Measurements from ENCODE around the gene ENAH. TPM values are rescaled to one million over a fixed set of nuclear protein-coding genes. Genes with fewer than 3 reads are reported as not detected.

Gene ENAH
- total RNA-seq, 6 experiments from 2014 or later: 9.0 to 33.2 (median 20.8) TPM

GRCh38 chr1:225572422-225572821 lies 80.5 kb downstream of the ENAH start:
- no peaks in the 10 kb centered on the region for H3K4me1 ChIP-seq
- peak in 1 of 4 donors; percentile 8 for TF ChIP-seq CTCF (IDR thresholded peaks at IDR 0.05)
- TF ChIP-seq POLR2A (IDR thresholded peaks at IDR 0.05): no peak
- intact Hi-C loops (cut with DNase I): no loop called here
- ATAC-seq: no peak
- DNase-seq: no peak
- H3K27ac ChIP-seq: no peak overlapping the region
- no peaks in the 10 kb centered on the region for H3K9me3 ChIP-seq
- WGBS (ENCODE audit: insufficient coverage, low coverage, low lambda C conversion rate, missing lambda C conversion rate): 66% methylated on average over 3 of the region's 3 CpGs
- no peaks in the 10 kb centered on the region for H3K36me3 ChIP-seq
- H3K27me3 ChIP-seq: no peaks in the 10 kb centered on the region
- no peak overlapping the region for H3K4me3 ChIP-seq

DNA sequence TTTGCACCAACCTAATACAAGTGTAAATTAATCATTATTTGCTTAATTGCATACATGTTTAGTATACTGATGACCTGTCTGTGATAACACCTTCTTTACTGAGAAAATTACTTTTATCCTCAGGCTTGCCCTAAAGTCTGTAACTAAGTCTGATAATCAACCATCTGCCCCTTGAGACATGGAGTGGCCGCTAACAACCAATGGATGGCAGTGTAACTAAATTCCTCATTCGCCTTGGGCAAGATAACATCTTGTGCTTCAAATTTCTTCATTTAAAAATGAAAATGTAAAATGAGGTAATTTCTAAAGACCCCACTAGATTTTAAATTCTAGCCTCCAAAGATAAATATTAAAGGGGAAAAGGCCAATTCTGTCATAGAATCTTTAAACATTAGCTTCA lies 85.1 kb downstream of the ENAH start:
- H3K9me3 ChIP-seq: no peaks in the 10 kb centered on the region
- TF ChIP-seq POLR2A (IDR thresholded peaks at IDR 0.05) (no peak), CTCF (IDR thresholded peaks at IDR 0.05) (peak in 1 of 4 donors; percentile 20)
- 81% methylated on average over 2 of the region's 2 CpGs for WGBS (ENCODE audit: insufficient coverage, low coverage, low lambda C conversion rate, missing lambda C conversion rate)
- ATAC-seq (no peak), DNase-seq (no peak)
- H3K27ac ChIP-seq: no peak overlapping the region
- no peaks in the 10 kb centered on the region for H3K27me3 ChIP-seq
- H3K4me3 ChIP-seq: no peak overlapping the region
- H3K4me1 ChIP-seq: no peaks in the 10 kb centered on the region
- intact Hi-C loops (cut with DNase I): loop anchor here in 1 of 2 donors (10.0 kb wide), 1 partner anchor 207 kb away; the partner anchor contains the start of gene SRP9
- no peaks in the 10 kb centered on the region for H3K36me3 ChIP-seq

DNA sequence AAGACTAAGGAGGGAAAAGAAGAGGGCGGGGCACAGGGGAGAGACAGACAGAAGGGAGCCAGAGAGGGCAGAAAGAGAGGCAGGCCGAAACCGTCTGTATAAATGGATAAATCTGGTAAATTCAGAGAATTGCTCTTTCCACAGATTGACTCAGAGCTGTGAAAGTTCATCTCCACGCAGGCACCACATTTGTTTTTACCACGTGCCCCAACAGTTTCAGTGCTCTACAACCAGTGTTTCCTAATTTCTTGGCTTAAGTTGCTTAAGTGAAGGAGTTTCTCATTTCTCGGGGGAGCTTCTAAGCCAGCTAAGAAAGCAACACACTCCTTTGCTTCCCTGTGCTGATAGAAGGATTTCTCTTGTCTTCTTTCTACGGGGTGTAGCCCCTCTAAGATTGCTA lies 87.1 kb downstream of the ENAH start:
- TF ChIP-seq POLR2A (IDR thresholded peaks at IDR 0.05): no peak
- TF ChIP-seq CTCF (IDR thresholded peaks at IDR 0.05): no peak
- intact Hi-C loops (cut with DNase I): loop anchor here in 1 of 2 donors (10.0 kb wide), 1 partner anchor 209 kb away; the partner anchor contains the start of gene SRP9
- H3K27me3 ChIP-seq: no peaks in the 10 kb centered on the region
- no peak overlapping the region for H3K4me3 ChIP-seq
- ATAC-seq: no peak
- H3K27ac ChIP-seq: no peak overlapping the region
- no peak for DNase-seq
- no peaks in the 10 kb centered on the region for H3K36me3 ChIP-seq
- H3K4me1 ChIP-seq: no peaks in the 10 kb centered on the region
- H3K9me3 ChIP-seq: no peaks in the 10 kb centered on the region
- 61% methylated on average over 3 of the region's 7 CpGs for whole genome bisulfite sequencing (ENCODE audit: insufficient coverage, low coverage, low lambda C conversion rate, missing lambda C conversion rate)

GRCh38 chr1:225561675-225562074 lies 91.2 kb downstream of the ENAH start:
- WGBS (ENCODE audit: insufficient coverage, low coverage, low lambda C conversion rate, missing lambda C conversion rate): 94% methylated on average over 5 of the region's 5 CpGs
- no peak overlapping the region for H3K4me3 ChIP-seq
- no peak overlapping the region for H3K27ac ChIP-seq
- no peak for ATAC-seq
- H3K4me1 ChIP-seq: no peaks in the 10 kb centered on the region
- DNase-seq: no peak
- TF ChIP-seq CTCF (IDR thresholded peaks at IDR 0.05) (no peak), POLR2A (IDR thresholded peaks at IDR 0.05) (no peak)
- intact Hi-C loops (cut with DNase I): loop anchor here in 1 of 2 donors (10.0 kb wide), 1 partner anchor 213 kb away; the partner anchor contains the start of gene SRP9
- H3K36me3 ChIP-seq: no peaks in the 10 kb centered on the region
- no peaks in the 10 kb centered on the region for H3K27me3 ChIP-seq
- H3K9me3 ChIP-seq: no peaks in the 10 kb centered on the region

GRCh38 chr1:225559902-225560301 lies 93.0 kb downstream of the ENAH start:
- 100% methylated on average over 1 of the region's 3 CpGs for WGBS (ENCODE audit: insufficient coverage, low coverage, low lambda C conversion rate, missing lambda C conversion rate)
- Histone ChIP-seq H3K36me3 (no peaks in the 10 kb centered on the region), H3K4me3 (no peak overlapping the region), H3K4me1 (no peaks in the 10 kb centered on the region), H3K27me3 (no peaks in the 10 kb centered on the region), H3K9me3 (no peaks in the 10 kb centered on the region), H3K27ac (no peak overlapping the region)
- no peak for DNase-seq
- no peak for ATAC-seq
- intact Hi-C loops (cut with DNase I): loop anchor here in 1 of 2 donors (10.0 kb wide), 1 partner anchor 215 kb away; the partner anchor contains the start of gene SRP9
- TF ChIP-seq CTCF (IDR thresholded peaks at IDR 0.05) (no peak), POLR2A (IDR thresholded peaks at IDR 0.05) (no peak)
